Activated CD4-positive, CD25-positive, alpha-beta regulatory T cell (primary cell): ENCODE measurements around the gene RTTN.

Experiments
- DNase-seq, 4 experiments: peaks; one replicate each; lab custom pipeline; 2025; lab: John Stamatoyannopoulos, UW

RTTN gene

DNA sequence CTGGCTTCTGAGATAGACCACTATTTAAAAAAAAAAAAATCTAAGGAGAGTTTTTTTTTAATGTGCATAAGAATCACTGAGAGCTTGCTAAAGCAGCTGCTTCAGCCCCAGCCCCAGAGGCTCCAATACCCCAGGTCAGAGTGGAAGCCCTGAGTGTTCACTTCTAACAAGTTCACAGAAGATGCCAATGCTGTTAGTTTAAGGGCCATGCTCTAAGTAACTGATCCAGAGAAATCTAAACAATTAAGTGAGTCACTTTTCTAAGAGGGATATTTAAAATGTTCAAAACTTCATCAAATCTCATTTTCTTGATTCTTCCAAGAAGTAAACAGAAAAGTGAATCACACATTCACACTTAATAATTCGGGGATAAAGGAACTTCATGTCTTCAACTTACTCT is 131.4 kb downstream of the RTTN start:
- DNase-seq = no peak

GRCh38 chr18:70073432-70073831 is 132.1 kb downstream of the RTTN start:
- no peak for DNase-seq

GRCh38 chr18:70072678-70073077 is 132.8 kb downstream of the RTTN start:
- DNase-seq = no peak

GRCh38 chr18:70069965-70070364 is 135.5 kb downstream of the RTTN start:
- no peak for DNase-seq

GRCh38 chr18:70069382-70069781 is 136.1 kb downstream of the RTTN start:
- no peak for DNase-seq

- no peak for DNase-seq
Measured at GRCh38 chr18:70068981-70069380, 136.5 kb downstream of the RTTN start.

- DNase-seq = no peak
Measured at GRCh38 chr18:70059684-70060083, 145.8 kb downstream of the RTTN start.

- no peak for DNase-seq
Measured at GRCh38 chr18:70058916-70059315, 146.6 kb downstream of the RTTN start.

- no peak for DNase-seq
Measured at GRCh38 chr18:70047931-70048603, 157.4 kb downstream of the RTTN start.

GRCh38 chr18:70046796-70047195 is 158.7 kb downstream of the RTTN start:
- no peak for DNase-seq

DNA sequence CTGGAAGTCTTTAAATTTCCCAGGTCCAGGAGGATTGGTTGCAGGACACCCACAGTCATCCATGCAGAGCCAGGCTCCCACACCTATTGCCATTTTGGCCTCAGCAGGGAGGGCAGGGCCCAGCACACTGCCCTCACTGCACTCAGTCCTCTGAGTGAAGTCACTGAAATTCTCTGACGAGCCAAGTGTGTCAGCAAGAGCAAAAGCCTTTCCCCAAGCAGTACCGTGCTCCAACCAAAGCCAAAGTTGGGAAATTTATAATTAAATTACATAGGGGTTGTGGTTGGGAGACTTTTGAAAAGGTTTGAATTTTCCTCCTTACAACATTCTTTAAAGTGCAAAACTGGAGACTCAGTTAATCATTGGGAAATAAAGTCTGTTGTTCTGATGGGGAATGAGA is 159.3 kb downstream of the RTTN start:
- DNase-seq = no peak

DNA sequence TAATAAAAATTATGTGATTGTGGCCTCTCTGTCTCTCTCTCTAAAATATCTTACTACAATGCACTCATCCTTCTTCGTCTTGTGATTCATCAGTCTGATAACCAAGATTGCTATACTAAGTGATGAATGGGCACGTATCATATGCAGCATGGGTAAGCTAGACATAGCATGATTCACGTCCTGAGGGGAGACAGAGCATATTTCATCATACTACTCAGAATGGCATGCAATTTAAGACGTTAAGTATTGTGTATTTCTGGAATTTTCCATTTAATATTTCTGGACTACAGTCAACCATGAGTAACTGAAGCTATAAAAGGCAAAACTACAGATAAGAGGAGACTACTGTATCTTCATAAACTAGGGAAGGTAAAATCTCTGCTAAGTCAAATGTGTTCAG is 160.9 kb downstream of the RTTN start:
- DNase-seq = no peak

- no peak for DNase-seq
Measured at GRCh38 chr18:70041459-70042050, 163.9 kb downstream of the RTTN start.

DNA sequence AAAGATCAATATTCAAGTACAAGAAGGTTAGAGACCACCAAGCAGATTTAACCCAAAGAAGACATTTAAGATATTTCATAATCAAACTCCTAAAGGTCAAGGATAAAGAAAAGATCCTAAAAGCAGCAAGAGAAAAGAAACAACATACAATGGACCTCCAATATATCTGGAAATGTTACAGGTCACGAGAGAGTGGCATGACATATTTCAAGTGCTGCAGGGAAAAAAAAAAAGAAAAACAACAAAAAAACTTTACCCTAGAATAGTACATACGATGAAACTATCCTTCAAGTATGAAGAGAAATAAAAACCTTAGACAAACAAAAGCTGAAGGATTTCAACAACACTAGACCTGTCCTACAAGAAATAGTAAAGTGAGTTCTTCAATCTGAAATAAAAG is 166.3 kb downstream of the RTTN start:
- DNase-seq = no peak

GRCh38 chr18:70037431-70038061 is 167.9 kb downstream of the RTTN start:
- no peak for DNase-seq

DNA sequence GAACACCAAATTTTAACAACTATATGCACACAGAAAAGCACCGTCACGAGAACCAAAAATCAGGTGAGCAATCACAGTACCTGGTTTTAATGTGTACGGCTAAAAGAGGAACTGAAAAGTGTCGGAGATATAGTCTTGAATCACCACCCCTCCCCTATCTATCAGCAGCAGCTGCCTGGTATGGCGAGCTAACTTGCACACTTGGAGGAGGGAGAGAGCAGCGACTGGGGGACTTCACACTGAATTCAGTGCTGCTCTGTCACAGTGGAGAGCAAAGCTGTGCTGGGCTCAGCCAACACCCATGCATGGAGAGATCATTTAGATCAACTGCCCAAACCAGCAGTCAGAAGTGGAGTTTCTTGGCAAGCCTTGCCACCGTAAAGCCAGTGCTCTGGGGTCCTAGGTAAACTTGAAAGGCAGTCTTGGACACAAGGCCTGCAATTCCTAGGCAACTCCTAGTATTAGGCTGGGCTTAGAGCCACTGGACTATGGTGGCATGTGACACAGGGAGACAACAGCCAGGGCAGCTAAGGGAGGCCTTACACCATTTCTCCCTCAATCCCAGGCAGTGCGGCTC is 168.6 kb downstream of the RTTN start:
- DNase-seq = no peak

DNA sequence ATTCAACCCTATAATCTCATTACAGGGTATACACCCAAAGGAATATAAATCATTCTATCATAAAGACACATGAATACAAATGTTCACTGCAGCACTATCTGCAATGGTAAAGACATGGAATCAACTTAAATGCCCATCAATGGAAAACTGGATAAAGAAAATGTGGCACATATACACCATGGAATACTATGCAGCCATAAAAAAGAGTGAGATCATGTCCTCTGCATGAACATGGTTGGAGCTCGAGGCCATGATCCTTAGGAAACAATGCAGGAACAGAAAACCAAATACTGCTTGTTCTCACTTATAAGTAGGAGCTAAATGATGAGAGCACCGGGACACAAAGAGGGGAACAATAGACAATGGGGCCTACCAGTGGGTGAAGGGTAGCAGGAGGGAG is 169.3 kb downstream of the RTTN start:
- DNase-seq = no peak

DNA sequence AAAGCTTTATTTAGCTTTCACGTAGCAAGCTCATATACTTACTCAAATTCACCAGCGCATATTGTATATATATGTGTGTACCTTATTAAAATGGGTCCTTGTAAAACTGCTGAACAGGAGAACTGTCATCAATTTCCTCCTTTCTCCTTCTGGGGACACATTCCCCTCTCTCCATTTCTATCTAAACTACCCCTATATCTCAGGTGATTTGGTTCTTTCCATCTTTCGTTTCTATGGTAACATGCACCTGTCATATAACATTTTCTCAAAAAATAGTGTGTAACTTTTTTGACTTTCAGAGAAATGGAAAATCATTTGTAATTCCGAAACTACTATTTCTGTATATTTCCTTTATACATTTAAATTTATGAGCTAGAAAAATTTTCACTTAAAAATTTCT is 174.3 kb downstream of the RTTN start:
- no peak for DNase-seq

DNA sequence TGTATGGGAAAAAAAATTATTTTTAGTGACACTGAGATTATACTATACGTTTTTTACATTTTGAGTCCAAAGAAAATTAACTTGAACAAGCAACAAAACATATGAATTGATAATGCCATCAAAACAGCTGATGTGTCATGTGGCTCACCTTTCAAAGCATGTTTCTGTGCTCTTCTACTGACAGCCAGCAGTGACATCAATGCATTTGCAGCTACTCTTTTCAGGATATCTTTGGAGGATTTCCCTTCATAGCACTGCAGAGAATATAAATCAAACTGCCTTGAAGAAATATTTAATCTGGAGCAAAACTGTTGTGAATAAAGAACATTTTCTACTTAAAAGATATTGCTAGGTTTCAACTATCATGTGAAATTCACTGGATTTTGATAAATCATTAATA is 174.8 kb downstream of the RTTN start:
- DNase-seq = no peak

- DNase-seq = no peak
Measured at GRCh38 chr18:70029163-70029562, 176.3 kb downstream of the RTTN start.

DNA sequence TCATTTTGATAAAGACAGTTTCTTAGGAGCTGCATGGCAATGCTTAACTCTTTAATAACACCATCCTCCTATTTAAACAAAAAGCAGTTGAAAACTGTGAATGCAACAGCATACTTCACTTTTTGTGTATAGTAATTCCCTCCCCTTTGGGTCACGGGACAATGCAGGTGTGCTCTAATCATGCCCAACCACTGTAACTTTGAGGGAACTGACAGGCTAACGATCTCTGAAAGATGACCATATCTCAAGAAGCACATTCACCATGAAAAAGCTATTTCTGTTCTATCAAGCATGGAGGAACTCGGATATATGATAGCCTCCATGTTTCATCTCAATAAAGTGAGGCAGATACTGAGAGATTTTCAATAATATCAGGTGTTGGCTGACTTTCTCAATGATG is 176.8 kb downstream of the RTTN start:
- DNase-seq = no peak

DNA sequence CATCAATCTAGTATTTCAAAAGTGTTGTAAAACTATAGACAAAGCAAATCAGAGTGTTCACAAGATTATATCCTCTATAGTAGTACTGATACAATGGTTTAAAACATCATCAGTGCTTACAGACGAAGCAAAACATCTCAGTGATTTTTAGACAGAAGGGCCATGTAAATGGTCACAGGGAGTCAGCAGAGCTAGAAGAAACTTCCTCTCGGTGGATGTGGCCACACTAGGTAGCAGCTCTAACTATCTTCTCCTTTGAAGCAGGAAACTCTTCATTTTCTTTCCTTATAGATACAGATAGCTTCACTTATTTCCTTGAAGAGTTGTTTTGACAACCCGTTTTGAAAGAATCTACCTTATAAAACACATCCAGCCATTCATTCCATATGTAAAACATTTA is 177.4 kb downstream of the RTTN start:
- no peak for DNase-seq

DNA sequence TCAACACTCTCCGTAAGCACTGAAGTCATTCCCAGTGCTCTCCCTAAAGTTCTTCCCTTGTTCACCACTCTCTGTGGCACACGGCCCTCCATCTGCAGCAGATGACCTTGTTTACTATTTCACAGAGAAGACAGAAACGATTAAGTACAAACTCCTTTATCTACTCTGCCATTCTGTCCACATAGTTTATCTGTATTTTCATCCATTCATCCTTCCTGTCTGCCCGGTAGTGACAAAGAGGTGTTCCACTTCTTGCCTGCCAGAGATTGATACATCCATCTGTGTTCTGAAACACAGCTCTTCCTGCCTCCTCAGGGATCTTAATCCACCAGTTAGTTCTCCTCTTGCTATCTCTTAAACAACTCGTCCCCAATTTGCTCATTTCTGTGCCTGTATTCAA is 179.9 kb downstream of the RTTN start:
- no peak for DNase-seq
